GM18511 (cell line): ENCODE data around the gene SLC5A8.
"Not testable (repeated sequence)": the region's sequence is repeated elsewhere in the genome, so short reads cannot be mapped to it uniquely, and the experiment has no call there.

ENCODE experiments used
- ATAC-seq: cut with Tn5 transposase; IDR thresholded peaks from one replicate; pipeline ENCODE4 v1.9.1; 2021; ENCODE audit warnings: mild to moderate bottlenecking, moderate library complexity; ENCODE audit not compliant: unreplicated experiment

SLC5A8 gene

DNA sequence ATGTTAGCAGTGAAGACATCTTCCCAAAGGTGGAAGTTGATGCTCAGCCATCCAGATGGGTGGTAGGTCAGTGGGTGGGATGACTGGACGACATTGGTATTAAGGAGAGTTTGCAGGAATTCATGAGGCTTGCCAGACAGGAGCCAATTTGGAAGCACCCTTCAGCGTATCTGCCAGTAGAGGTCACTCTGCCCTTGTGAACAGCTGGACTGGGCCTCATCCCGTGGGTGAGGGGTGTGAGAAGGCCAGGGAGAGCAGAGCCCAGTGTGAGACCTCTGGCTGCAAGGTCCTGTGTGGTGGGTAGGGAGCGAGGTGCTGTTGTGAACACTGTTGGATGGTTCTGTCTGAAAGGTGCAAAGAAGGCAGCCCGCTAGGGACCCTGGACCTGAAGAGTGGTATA, 37.7 kb downstream of the SLC5A8 start:
- no peak for ATAC-seq

DNA sequence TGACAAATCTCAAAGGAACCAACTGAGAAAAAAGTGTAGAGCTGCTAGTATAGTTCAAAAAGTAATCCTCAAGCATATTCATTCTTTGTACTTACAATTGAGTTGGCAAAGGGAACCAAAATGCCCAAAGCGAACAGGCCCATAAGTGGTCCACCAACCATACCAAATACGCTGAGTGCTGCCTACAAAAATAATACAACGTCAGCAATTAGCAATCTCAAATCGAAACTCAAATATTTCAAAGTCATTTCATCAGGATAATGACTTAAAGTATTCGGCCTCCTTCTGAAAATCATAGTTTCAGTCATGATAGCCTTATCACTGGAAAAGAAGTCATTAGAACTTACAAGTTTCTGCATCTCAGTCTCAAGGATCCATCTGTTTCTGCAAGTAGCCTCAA, 42.0 kb downstream of the SLC5A8 start:
- ATAC-seq = no peak

DNA sequence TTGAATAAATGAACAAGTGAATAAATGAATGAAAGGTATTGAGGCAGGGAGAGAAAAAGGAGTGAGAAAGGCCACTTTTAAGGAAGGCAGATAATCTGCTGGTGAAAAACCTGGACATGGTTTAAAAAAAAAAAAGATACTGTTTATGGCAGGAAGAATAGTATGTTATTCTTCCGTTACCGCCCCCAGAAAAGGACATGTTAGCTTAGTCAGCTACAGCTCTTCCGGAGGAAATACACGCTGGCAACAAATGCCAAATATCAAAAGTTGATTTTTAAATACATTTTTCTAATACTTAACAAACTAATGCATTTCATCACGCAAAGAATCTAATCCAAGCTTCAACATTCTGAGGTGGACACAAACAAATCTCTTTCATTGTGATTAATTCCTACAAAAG, 43.2 kb downstream of the SLC5A8 start:
- no peak for ATAC-seq

DNA sequence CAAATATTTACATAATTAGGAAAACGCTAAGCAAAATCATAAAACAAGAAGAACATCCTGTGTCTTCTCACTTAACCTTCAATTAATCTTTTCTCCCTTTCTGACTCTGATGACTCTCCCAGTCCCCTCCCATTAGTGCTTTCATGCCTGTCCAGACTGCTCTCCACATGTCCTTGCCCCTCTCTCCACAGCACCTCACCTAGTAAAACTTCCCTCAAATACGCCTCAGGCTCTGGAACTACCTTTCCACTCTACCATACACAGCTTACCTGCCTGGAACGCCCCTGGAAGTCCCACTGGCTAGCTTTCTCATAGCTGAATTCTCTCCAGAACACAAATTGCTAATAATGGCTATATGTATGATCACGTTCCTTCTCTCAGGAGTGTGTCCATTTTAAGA, 44.7 kb downstream of the SLC5A8 start:
- no peak for ATAC-seq

DNA sequence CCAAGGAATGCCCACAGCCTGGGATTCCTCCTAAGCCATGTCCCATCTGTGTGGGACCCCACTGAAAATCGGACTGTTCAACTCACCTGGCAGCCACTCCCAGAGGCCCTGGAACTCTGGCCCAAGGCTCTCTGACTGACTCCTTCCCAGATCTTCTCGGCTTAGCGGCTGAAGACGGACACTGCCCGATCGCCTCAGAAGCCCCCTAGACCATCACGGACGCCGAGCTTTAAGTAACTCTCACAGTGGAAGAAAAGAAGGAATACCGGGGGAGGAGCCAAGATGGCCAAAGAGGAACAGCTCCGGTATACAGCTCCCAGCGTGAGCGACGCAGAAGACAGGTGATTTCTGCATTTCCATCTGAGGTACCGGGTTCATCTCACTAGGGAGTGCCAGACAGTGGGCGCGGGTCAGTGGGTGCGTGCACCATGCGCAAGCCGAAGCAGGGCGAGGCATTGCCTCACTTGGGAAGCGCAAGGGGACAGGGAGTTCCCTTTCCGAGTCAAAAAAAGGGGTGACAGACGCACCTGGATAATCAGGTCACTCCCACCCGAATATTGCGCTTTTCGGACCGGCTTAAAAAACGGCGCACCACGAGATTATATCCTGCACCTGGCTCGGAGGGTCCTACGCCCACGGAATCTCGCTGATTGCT, 64.1 kb downstream of the SLC5A8 start:
- ATAC-seq = not testable (repeated sequence)

DNA sequence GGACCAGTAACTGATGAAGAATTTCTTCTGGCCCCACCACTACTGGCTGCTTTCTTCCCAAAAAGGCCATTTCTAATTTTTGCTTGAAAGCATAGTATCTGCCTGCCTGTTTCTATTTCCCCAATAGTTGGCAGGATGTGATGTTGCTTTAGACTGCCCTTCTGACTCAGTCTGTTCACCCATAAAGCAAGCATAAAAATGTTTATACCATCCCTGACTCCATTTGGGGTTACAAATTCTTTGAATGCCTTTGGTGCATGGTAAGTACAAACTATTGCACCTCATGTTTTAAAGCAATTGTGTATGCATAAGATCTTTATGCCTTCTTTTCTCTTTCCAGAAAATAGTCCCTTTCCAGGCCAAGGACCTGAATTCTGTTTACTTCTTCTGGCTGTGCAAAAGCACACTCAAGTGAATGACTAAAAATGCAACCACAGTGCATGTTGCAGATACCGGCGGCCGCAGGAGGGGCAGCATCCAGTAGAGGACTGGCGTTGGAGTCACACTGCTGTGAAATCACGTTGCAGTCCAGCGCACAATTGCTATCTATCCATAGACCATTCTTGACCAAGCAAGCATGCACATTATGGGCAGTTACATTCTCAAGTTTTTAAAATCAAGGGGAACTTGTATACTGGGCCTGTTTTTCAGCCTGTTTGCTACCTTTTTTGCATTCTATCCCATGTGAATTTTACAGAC, 82.4 kb downstream of the SLC5A8 start:
- no peak for ATAC-seq

DNA sequence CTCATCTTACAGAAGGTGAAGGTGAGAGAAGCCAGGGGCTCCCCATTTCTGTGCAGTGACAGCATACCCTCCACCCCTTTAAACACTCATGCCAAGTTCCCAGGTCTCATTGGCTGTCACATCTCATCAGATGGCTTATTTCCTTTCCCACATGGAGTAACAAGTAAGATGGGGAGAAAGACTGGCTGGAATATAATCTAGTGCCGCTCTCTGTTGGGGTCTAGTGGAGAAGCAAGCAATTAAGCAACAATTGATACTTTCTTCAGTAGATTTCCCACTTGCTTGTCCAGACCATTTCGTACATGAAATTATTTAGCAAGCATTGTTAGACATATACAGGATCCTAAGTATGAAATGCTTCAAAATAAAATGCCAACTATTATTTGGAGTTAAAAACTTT, 92.2 kb downstream of the SLC5A8 start:
- ATAC-seq = no peak

DNA sequence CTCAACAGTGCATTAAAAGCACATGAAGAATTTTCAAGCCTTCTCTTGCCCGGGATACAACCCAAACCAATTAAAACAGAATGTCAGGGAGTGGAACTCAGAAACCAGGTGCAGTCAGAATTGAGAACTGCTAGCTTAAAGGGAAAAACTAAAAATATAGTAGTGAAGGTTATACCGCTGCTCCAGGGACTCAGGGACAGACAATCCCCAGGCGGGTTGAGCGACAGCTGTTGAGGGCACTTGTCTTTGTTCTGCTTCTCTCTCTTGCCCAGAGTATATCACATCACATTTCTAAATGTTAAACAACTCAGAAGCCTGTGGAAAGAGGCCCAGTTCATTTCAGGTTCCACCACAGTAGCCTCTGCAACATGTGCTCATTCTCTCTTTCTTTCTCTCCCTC, 93.1 kb downstream of the SLC5A8 start:
- no peak for ATAC-seq

DNA sequence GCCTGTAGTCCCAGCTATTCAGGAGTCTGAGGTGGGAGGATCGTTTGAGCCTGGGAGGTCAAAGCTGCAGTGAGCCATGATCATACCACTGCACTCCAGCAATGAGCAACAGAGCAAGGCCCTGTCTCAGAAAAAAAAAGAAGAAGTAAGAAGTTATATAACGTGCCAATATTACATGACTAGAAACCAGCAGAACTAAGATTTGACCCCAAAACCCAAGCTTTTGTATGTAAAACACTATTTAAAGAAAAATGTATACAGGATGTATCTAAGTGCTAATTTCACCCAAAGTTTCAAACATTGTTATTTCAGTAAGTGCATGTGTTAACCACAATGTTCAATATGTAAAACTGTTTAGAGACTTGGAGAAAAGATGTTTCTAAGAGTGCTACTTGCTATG, 94.7 kb downstream of the SLC5A8 start:
- ATAC-seq = peak; percentile 56

DNA sequence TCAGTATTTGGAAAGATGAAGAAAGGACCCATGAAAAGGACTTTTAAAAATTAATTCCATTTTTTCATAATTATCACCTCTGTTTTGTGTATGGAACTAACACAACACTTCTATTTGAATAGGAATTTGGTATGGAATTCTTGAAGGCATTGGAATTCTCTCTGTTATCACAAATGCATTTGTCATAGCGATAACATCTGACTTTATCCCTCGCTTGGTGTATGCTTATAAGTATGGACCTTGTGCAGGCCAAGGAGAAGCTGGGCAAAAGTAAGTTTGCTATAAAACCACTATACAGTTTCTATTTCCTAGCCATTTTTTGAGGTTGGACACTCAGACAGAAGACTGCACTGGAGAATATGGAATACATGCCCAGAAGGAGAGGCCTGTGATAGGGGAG, 98.6 kb downstream of the SLC5A8 start:
- no peak for ATAC-seq

DNA sequence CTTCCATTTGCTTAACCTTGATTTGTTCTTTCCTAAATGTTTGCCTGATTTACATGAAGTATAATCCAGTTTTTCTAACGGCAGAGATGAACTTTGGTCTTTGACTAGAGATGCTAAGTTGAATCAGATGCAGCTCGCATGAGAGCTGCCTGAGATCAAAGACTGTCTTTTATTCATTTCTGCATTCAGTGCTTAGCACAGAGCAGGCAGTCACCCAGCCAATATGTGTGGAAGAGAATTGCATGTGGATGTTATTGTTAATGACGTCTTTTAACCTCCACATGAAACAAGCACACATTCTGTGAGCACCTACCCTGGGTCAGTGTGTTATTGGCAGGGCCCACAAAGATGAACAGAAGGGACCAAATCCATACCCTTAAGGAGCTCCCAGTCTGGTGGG, 99.2 kb downstream of the SLC5A8 start:
- ATAC-seq = no peak

DNA sequence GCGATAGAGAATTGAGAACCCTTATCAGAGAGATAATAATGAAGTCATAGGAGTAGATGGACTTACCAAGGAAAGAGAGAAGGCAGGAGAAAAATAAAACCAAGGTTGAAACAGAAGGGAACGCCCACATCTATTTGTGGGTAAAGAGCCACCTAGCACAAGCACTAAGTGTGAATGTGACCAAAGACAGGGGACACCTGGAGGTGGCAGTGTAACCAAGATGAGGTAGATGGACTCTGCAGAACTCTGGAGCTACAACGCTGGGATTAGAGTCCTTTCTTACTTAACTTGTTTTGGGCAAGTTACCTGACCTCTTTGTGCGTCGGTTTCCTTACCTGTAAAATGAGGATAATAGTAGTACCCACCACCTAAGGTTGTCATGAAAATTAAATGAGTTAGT, 101.9 kb downstream of the SLC5A8 start:
- ATAC-seq = no peak

DNA sequence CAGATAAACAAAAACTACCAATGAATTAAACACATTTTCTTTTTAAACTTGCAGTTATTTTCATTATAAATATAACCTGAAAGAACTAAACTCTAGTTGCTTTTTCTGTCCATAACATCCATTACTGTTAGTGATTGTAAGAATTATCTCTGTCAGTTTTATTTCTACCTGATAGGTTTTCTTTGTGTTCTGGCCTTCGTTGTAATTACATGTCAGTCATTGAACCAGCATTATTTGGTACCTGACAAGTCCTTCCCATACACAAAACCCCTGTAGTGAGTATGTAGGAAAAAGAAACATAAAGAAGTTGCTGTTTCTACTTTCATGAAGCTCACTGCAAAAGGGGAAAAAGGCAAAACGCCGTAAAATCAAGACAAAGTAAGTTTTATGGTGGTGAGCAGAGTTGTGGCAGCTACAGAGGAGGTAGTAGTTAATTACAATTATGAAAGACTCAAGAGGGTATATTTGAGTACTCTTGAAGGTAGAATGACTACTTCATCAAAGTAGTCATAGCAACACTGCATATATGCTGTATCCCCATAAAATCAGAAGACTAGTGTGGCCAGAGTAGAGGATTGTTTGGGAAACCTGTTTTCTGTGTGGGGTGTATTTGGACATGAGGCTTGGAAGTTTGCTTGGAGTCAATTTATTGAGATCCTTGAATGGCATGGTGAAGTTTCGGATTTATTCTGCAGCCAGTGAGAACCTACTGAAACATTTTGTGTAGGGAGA, 102.8 kb downstream of the SLC5A8 start:
- no peak for ATAC-seq
